Spinal cord (tissue), 10 donors: ENCODE data around the gene KCNG4. TPM values are rescaled to one million over a fixed set of nuclear protein-coding genes. Genes with fewer than 3 reads are reported as not detected.
A peak's percentile ranks its signal among the peaks of the same experiment; 100 is the strongest.
"Not testable (repeated sequence)": the region's sequence is repeated elsewhere in the genome, so short reads cannot be mapped to it uniquely, and the experiment has no call there.

ENCODE experiments used
- DNase-seq, 6 donors: peaks; one replicate each; pipeline versions ENCODE4 v3.0.0 to v3.0.0-alpha.2; 2013 to 2015; ENCODE audit warnings: low spot score in 6 of 6, low read depth in 4 of 6
- H3K27ac ChIP-seq: one replicate; pipeline ENCODE4 v1.5.1; 2013; ENCODE audit warnings: low read depth, low read length, control low read depth
- H3K27me3 ChIP-seq: one replicate; pipeline ENCODE4 v1.6.1; 2013; ENCODE audit warnings: low read length; ENCODE audit not compliant: control insufficient read depth, insufficient read depth
- H3K36me3 ChIP-seq: one replicate; pipeline ENCODE4 v1.6.1; 2013; ENCODE audit warnings: low read length; ENCODE audit not compliant: control insufficient read depth, insufficient read depth
- H3K4me1 ChIP-seq: one replicate; pipeline ENCODE4 v1.6.1; 2013; ENCODE audit warnings: low read length; ENCODE audit not compliant: control insufficient read depth, insufficient read depth
- H3K4me3 ChIP-seq: one replicate; pipeline ENCODE4 v1.5.1; 2013; ENCODE audit warnings: low read depth, low read length, control low read depth
- H3K9me3 ChIP-seq: one replicate; pipeline ENCODE4 v1.6.1; 2013; ENCODE audit warnings: low read length; ENCODE audit not compliant: control insufficient read depth, insufficient read depth
- WGBS: methylation state at CpG from one replicate; pipeline ENCODE4 v1.1.5; 2013; ENCODE audit warnings: missing lambda C conversion rate; ENCODE audit not compliant: insufficient coverage; 5-methylcytosine and 5-hydroxymethylcytosine counted together
- polyA plus RNA-seq, 2 donors: library from polyadenylated mRNA; unstranded; fragments of 120-200 nt; gene quantifications; one replicate each; pipeline ENCODE4 v1.2.1, GENCODE V29; 2013; ENCODE audit not compliant: insufficient read length in 2 of 2
- total RNA-seq, 2 donors: library from RNA; depleted of rRNA in 1 of 2; stranded (reverse); fragments of 120-200 nt in 1 of 2; fragments of >200 nt in 1 of 2; gene quantifications; one replicate each; pipeline versions ENCODE4 v1.2.3 to v1.2.4, GENCODE V29; 2013 to 2014
- donor health status: healthy.

Gene KCNG4
- total and polyA plus RNA-seq, 4 donors, result 0.06 to 0.44 (median 0.31) TPM

DNA sequence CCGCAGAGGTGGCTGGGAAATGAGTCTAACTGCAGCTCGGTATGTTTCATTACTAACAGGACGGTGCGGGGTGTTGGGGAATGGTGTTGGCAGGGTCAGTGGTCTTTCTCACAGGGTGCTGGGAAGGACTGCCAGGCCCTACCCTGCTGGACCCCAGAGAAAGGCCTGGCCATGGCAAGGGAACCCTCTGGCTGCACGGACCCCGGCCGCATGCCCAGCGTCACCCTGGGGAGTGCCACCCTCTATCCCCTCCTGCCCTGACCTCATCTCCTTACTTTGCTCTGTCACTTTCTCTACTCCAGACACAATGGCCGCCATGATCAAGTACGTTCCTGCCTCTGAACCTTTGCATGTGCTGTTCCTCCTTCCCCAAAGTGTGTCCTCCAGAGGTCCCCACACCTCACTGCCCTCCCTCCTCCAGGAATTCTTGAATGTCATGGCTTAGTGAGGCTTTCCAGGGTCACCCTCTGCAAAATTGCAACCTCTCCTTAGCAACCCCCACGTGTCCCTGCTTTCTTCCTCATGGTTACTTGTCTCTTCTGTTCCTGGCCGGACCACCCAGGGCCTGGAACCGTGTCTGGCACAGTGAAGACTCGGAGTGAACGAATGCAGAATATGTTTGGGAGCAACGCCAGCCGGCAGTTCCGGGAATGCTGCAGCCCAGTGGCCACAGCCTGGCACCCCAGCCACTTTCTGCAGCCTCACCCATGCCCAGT is 33.7 kb downstream of the KCNG4 start:
- Histone ChIP-seq H3K27ac (no peak overlapping the region), H3K27me3 (no peaks in the 10 kb centered on the region), H3K36me3 (no peaks in the 10 kb centered on the region), H3K9me3 (no peaks in the 10 kb centered on the region), H3K4me3 (no peak overlapping the region), H3K4me1 (peaks cover 2% of the 10 kb centered on the region)
- WGBS, result 88% methylated on average over 18 of the region's 18 CpGs
- no peak for DNase-seq

DNA sequence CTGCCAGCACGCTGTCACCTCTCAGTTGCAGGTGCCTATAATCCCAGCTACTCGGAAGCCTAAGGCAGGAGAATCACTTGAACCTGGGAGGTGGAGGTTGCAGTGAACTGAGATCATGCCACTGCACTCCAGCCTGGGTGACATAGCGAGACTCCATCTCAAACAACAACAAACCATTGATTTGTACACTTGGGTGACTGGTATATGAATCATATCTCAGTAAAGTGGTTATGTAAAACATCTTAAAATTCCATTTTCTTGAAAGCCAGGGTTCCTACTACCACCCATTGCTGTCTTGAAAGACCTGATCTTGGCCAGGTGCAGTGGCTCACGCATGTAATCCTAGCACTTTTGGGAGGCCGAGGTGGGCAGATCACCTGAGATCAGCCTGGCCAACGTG is 34.7 kb downstream of the KCNG4 start:
- H3K36me3 ChIP-seq, H3K27ac ChIP-seq, H3K9me3 ChIP-seq, H3K27me3 ChIP-seq, H3K4me1 ChIP-seq, DNase-seq, H3K4me3 ChIP-seq: not testable (repeated sequence)
- WGBS, result 94% methylated on average over 5 of the region's 6 CpGs

DNA sequence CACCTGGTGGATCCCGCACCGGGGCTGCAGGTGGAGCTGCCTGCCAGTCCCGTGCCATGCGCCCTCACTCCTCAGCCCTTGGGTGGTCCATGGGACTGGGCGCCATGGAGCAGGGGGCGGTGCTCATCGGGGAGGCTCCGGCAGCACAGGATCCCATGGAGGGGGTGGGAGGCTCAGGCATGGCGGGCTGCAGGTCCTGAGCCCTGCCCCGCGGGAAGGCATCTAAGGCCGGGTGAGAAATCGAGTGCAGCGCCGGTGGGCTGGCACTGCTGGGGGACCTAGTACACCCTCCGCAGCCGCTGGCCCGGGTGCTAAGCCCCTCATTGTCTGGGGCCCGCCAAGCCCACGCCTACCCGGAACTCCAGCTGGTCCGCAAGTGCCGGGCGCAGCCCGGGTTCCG is 35.3 kb downstream of the KCNG4 start:
- not testable (repeated sequence) for H3K4me3 ChIP-seq, H3K4me1 ChIP-seq, H3K27me3 ChIP-seq, DNase-seq, H3K9me3 ChIP-seq, H3K27ac ChIP-seq, H3K36me3 ChIP-seq
- WGBS, result 88% methylated on average over 26 of the region's 26 CpGs

DNA sequence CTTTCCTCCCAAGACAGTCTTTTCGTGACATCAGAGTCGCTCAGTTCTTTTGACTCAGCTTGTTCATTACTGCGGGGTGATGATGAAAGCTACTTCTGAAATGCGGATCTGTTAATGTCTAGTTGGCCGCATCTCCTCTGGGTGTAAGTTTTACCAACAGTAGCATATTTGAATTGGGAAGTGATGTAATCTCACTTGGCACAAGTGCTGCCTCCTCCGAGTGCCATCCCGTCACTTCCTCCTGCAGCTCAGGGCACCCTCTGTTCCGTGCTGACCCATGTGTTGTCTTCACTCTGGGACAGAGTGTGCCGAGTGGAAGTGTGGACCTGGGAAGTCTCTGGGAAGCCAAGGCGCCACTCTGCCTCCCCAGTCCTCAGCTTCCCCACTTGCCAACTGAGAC is 40.0 kb downstream of the KCNG4 start:
- Histone ChIP-seq H3K36me3 (peaks cover 2% of the 10 kb centered on the region), H3K27me3 (no peaks in the 10 kb centered on the region), H3K4me1 (peaks cover 2% of the 10 kb centered on the region), H3K4me3 (no peak overlapping the region), H3K27ac (no peak overlapping the region), H3K9me3 (no peaks in the 10 kb centered on the region)
- 50% methylated on average over 3 of the region's 10 CpGs for WGBS
- DNase-seq, result peak in 1 of 6 donors; percentile 55

DNA sequence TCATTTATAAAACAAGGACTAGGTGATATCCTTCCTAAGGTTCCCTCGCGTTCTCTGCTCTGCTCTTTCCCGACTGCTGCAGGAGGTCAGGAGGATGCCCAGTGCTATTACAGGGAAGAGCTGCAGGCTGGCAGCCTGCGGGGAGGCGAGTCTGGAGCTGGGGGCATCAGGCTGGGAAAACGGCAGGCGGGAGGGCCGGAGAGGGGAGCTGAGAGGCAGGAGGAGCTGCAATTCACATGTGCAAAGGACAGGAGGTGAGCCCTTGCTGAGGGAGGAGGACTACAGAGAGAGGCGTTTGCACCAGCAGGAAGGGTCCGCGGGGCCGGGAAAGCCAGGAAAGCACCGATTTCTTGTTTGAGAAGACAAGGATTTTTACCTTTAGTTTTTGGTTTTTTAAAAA is 40.7 kb downstream of the KCNG4 start:
- H3K27ac ChIP-seq, result no peak overlapping the region
- no peak overlapping the region for H3K4me3 ChIP-seq
- WGBS, result 46% methylated on average over 8 of the region's 13 CpGs
- no peaks in the 10 kb centered on the region for H3K9me3 ChIP-seq
- H3K36me3 ChIP-seq, result peaks cover 2% of the 10 kb centered on the region
- no peaks in the 10 kb centered on the region for H3K27me3 ChIP-seq
- no peak for DNase-seq
- peaks cover 10% of the 10 kb centered on the region for H3K4me1 ChIP-seq

DNA sequence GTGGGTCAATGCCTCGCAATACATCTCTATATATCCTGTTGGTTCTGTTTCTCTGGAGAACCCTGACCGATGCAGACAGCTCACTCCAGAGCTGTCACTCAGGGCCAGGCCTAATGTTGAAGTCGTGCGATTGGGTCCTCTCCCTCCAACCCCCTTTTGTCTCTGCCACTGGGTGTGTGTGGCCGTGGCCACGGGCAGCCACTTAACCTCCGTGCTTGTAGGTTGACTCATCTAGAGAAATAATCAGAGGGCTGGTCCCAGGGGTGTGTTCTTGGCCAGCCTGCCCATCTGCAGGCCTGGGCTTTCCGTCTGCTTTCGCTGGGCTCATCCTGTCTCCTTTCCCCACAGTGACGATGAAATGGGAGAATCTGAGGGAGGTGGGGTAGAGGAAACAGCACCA is 41.4 kb downstream of the KCNG4 start:
- Histone ChIP-seq H3K9me3 (no peaks in the 10 kb centered on the region), H3K36me3 (peaks cover 2% of the 10 kb centered on the region), H3K27ac (no peak overlapping the region), H3K4me1 (peaks cover 11% of the 10 kb centered on the region), H3K27me3 (no peaks in the 10 kb centered on the region), H3K4me3 (no peak overlapping the region)
- DNase-seq, result no peak
- 84% methylated on average over 5 of the region's 10 CpGs for WGBS

GRCh38 chr16:84197466-84198128 is 42.2 kb downstream of the KCNG4 start:
- no peak overlapping the region for H3K4me3 ChIP-seq
- WGBS, result 91% methylated on average over 12 of the region's 14 CpGs

GRCh38 chr16:84196727-84197394 is 43.0 kb downstream of the KCNG4 start:
- peaks cover 11% of the 10 kb centered on the region for H3K4me1 ChIP-seq
- 65% methylated on average over 15 of the region's 16 CpGs for WGBS
- H3K9me3 ChIP-seq, result no peaks in the 10 kb centered on the region
- H3K4me3 ChIP-seq, result no peak overlapping the region
- H3K27ac ChIP-seq, result no peak overlapping the region
- H3K36me3 ChIP-seq, result peaks cover 2% of the 10 kb centered on the region
- H3K27me3 ChIP-seq, result no peaks in the 10 kb centered on the region
- no peak for DNase-seq

More at GRCh38 chr16:84197466-84198128, 42.2 kb downstream of the KCNG4 start:
- DNase-seq, result no peak
- Histone ChIP-seq H3K36me3 (peaks cover 2% of the 10 kb centered on the region), H3K4me1 (peaks cover 11% of the 10 kb centered on the region), H3K27ac (no peak overlapping the region), H3K9me3 (no peaks in the 10 kb centered on the region), H3K27me3 (no peaks in the 10 kb centered on the region)

GRCh38 chr16:84196101-84196500 is 43.7 kb downstream of the KCNG4 start:
- WGBS, result 92% methylated on average over 10 of the region's 16 CpGs
- Histone ChIP-seq H3K36me3 (peaks cover 2% of the 10 kb centered on the region), H3K27ac (no peak overlapping the region), H3K4me1 (peaks cover 11% of the 10 kb centered on the region), H3K9me3 (no peaks in the 10 kb centered on the region), H3K27me3 (no peaks in the 10 kb centered on the region), H3K4me3 (no peak overlapping the region)
- no peak for DNase-seq
